K562 (cell line): ENCODE measurements around the gene ACBD4. TPM values are rescaled to one million over a fixed set of nuclear protein-coding genes. Genes with fewer than 3 reads are reported as not detected.

ENCODE experiments used
- ATF4 ChIP-seq: fragments of 450-650 bp; formaldehyde crosslinking; IDR thresholded peaks from 2 replicates; pipeline ENCODE4 v1.4.0; 2022; ENCODE audit warnings: mild to moderate bottlenecking, moderate library complexity
- CCNT2 ChIP-seq: IDR thresholded peaks from 2 replicates; pipeline ENCODE4 v1.6.1; 2011; ENCODE audit warnings: borderline replicate concordance, low read depth, mild to moderate bottlenecking, moderate library complexity, mixed read lengths, low read length; ENCODE audit not compliant: insufficient read length; ENCODE audit errors: extremely low read depth
- E2F4 ChIP-seq: sonication (generic); formaldehyde crosslinking; IDR thresholded peaks from 2 replicates; pipeline ENCODE4 v1.8.0; 2022; ENCODE audit warnings: mild to moderate bottlenecking, low read depth, missing genetic modification reagents
- FOSL1 ChIP-seq: fragments of 200-800 bp; sonication (Bioruptor generic); conservative IDR thresholded peaks from 2 replicates; pipeline ENCODE4 v1.6.1; 2016; ENCODE audit warnings: missing genetic modification characterization, missing compliant biosample characterization
- HNRNPUL1 ChIP-seq: fragments of 200-400 bp; formaldehyde crosslinking; IDR thresholded peaks from 2 replicates; pipeline ENCODE4 v1.6.1; 2017; ENCODE audit warnings: low read length
- KDM2B ChIP-seq: fragments of 250-450 bp; sonication (Bioruptor Pico); IDR thresholded peaks from 2 replicates; pipeline ENCODE4 v1.8.0; 2021; ENCODE audit warnings: mild to moderate bottlenecking, moderate library complexity
- MCM7 ChIP-seq, 2 experiments: fragments of 450-650 bp; IDR thresholded peaks; 2 replicates each; pipeline ENCODE4 v1.6.1; 2016 to 2018
- PBX2 ChIP-seq, 2 experiments: IDR thresholded peaks in 1 of 2; conservative IDR thresholded peaks in 1 of 2; 2 replicates each; pipeline ENCODE4 v1.6.1; 2016; ENCODE audit warnings: low read depth in 2 of 2, mild to moderate bottlenecking in 1 of 2, missing compliant biosample characterization in 1 of 2, missing genetic modification characterization in 1 of 2, moderate library complexity in 1 of 2
- PHB2 ChIP-seq: fragments of 450-650 bp; IDR thresholded peaks from 2 replicates; pipeline ENCODE4 v1.6.1; 2017; ENCODE audit warnings: low read depth
- PML ChIP-seq: IDR thresholded peaks from 2 replicates; pipeline ENCODE4 v1.6.1; 2012; ENCODE audit warnings: low read length, inconsistent platforms
- RB1 ChIP-seq: fragments of 450-650 bp; IDR thresholded peaks from 2 replicates; pipeline ENCODE4 v1.6.1; 2017; ENCODE audit warnings: low read depth, mild to moderate bottlenecking
- TAL1 ChIP-seq: fragments of 450-650 bp; IDR thresholded peaks from 2 replicates; pipeline ENCODE4 v1.6.1; 2016; ENCODE audit warnings: mild to moderate bottlenecking
- TEAD4 ChIP-seq, 2 experiments: sonication (generic) in 1 of 2; formaldehyde crosslinking in 1 of 2; IDR thresholded peaks; 2 replicates each; pipeline versions ENCODE4 v1.6.1 to v1.8.0; 2012 to 2022; ENCODE audit warnings: borderline replicate concordance in 1 of 2, inconsistent platforms in 1 of 2, low read length in 1 of 2, mild to moderate bottlenecking in 1 of 2, missing genetic modification reagents in 1 of 2
- THAP12 ChIP-seq: fragments of 250-450 bp; sonication (Bioruptor Pico); IDR thresholded peaks from 2 replicates; pipeline ENCODE4 v1.9.0; 2021; ENCODE audit warnings: mild to moderate bottlenecking, inconsistent platforms
- XRCC4 ChIP-seq: IDR thresholded peaks from one replicate; pipeline ENCODE4 v1.6.1; 2011; ENCODE audit not compliant: insufficient read depth, insufficient read length; ENCODE audit errors: extremely low read depth
- ZBTB2 ChIP-seq: fragments of 450-650 bp; IDR thresholded peaks from 2 replicates; pipeline ENCODE4 v1.6.1; 2016; ENCODE audit warnings: antibody characterized with exemption
- ZNF24 ChIP-seq: fragments of 450-650 bp; IDR thresholded peaks from 2 replicates; pipeline ENCODE4 v1.6.1; 2016
- ZNF253 ChIP-seq: fragments of 250-450 bp; sonication (Bioruptor Pico); conservative IDR thresholded peaks from 2 replicates; pipeline ENCODE4 v1.6.1; 2021; ENCODE audit warnings: mild to moderate bottlenecking
- ZNF785 ChIP-seq: fragments of 250-450 bp; sonication (Bioruptor Pico); IDR thresholded peaks from 2 replicates; pipeline ENCODE4 v1.4.0; 2020; ENCODE audit warnings: mild to moderate bottlenecking
- polyA plus RNA-seq, 8 experiments: library from polyadenylated mRNA; depleted of rRNA in 4 of 8; stranded (reverse) in 5 of 8; unstranded in 3 of 8; fragments of >200 nt; fragmentation: Nextera tagmentation in 2 of 8; fragmentation: Illumina TruSeq in 1 of 8; extraction: Ambion mirVana in 2 of 8; extraction: Trizol in 1 of 8; gene quantifications; 2 replicates each; pipeline versions ENCODE4 v1.2.1 to v1.2.3, GENCODE V29; 2011 to 2014; ENCODE audit warnings: inconsistent platforms in 1 of 8, missing spikeins in 1 of 8
- total RNA-seq, 7 experiments: library from RNA; depleted of rRNA in 6 of 7; stranded (reverse); fragments of >200 nt in 6 of 7; fragmentation: Illumina TruSeq in 2 of 7; extraction: Trizol in 2 of 7; gene quantifications; 2 replicates each; pipeline versions ENCODE4 v1.2.1 to v1.2.3, GENCODE V29; 2011 to 2021; ENCODE audit warnings: low replicate concordance in 1 of 7

Gene ACBD4
- total and polyA plus RNA-seq, 9 of the 15 experiments (the other 6 are each of a cell fraction or from before 2014, with no cell fraction given), result 0.14 to 6.9 (median 4.6) TPM

GRCh38 chr17:45161288-45162024, 26.0 kb downstream of the ACBD4 start, which contains the start of gene HEXIM2 (continued):
- TF ChIP-seq THAP12 (CRISPR knock-in tag), result peak; percentile 78
- no peak; the same call in 1 of the 2 replicates for TF ChIP-seq PBX2 (CRISPR knock-in tag; IDR thresholded peaks at IDR 0.05; ENCODE audit: low read depth)
- peak; percentile 98 for TF ChIP-seq PBX2 (tag; conservative IDR thresholded peaks at IDR 0.05; ENCODE audit: low read depth)
- TF ChIP-seq FOSL1 (tag), result peak; percentile 61; the same call in 1 of the 2 replicates
- TF ChIP-seq ZNF253 (CRISPR knock-in tag), result no peak
- peak; percentile 80; the same call in 1 of the 2 replicates for TF ChIP-seq KDM2B (CRISPR knock-in tag)
- TF ChIP-seq ZNF785 (CRISPR knock-in tag), result no peak
- TF ChIP-seq E2F4 (CRISPR knock-in tag), result no peak
- TF ChIP-seq PML, result peak; percentile 86
- no peak for TF ChIP-seq MCM7 (IDR thresholded peaks at IDR 0.05)
- TF ChIP-seq RB1, result peak; percentile 53; the same call in 1 of the 2 replicates
- no peak for TF ChIP-seq XRCC4
- TF ChIP-seq PHB2, result peak; percentile 12; the same call in 1 of the 2 replicates
- TF ChIP-seq ATF4, result no peak
- peak; percentile 63; the same call in 1 of the 2 replicates for TF ChIP-seq TEAD4 (IDR thresholded peaks at IDR 0.05; ENCODE audit: low read length)
- peak; percentile 75; the same call in 1 of the 2 replicates for TF ChIP-seq TEAD4 (CRISPR knock-in tag; IDR thresholded peaks at IDR 0.05; ENCODE audit: borderline replicate concordance)
- TF ChIP-seq ZBTB2, result peak; percentile 84; the same call in 1 of the 2 replicates
- TF ChIP-seq HNRNPUL1, result no peak
- TF ChIP-seq ZNF24, result no peak
- peak; percentile 71 for TF ChIP-seq CCNT2
- no peak for TF ChIP-seq TAL1
